OCI-M2 (cell line): ENCODE measurements around the gene CXCL10.

ENCODE experiments used
- DNase-seq: peaks from one replicate; lab custom pipeline; 2025; ENCODE audit not compliant: unreplicated experiment; lab: John Stamatoyannopoulos, UW

The CXCL10 gene

DNA sequence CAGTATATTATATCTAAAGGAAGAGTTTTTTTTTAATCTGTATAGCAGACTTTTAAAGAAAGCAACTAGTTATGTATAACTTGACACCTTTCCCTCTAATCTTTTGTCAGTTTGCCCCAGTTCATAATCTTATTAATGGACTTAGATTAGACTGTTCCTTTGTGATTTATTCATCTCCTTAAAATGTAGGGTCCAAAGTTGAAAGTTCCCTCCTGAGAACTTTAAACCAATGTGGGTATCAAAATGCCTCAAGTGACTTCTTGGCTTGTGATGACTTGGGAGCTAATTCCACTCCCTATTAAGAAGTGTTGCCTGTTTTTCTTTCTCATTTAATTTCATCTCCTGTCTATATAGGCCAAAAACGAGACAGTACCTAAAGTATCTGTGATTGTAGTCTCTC lies 26.2 kb downstream of the CXCL10 start:
- no peak for DNase-seq

DNA sequence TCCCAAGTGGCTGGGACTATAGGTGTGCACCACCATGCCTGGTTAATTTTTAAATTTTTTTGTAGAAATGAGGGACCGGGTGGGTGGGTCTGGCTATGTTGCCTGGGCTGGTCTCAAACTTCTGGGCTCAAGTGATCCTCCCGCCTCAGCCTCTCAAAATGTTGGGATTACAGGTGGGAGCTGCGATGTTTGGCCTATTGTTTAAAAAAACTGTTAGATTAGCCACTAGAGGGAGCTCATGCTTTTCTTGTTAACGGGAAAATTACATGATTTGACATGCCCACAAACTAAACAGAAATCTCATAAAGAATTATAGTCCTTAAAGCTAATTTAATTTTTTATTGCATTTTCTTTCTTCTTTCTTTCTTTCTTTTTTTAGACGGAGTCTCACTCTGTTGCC lies 27.6 kb downstream of the CXCL10 start:
- peak; percentile 9 for DNase-seq

DNA sequence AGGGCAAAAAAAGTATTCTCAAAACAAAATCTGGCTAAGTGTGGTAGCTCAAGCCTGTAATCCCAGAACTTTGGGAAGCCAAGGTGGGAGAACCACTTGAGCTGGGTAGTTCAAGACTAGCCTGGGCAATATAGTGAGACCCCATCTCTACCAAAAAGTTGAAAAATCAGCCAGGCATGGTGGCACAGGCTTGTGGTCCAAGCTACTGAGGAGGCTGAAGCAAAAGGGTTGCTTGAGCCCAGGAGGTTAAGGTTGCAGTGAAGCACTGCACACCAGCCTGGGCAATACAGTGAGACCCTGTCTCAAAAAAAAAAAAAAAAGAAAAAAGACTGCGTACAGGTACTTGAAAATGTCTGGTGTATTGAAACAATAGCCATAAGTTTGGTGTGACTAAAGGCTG lies 30.8 kb downstream of the CXCL10 start:
- no peak for DNase-seq

DNA sequence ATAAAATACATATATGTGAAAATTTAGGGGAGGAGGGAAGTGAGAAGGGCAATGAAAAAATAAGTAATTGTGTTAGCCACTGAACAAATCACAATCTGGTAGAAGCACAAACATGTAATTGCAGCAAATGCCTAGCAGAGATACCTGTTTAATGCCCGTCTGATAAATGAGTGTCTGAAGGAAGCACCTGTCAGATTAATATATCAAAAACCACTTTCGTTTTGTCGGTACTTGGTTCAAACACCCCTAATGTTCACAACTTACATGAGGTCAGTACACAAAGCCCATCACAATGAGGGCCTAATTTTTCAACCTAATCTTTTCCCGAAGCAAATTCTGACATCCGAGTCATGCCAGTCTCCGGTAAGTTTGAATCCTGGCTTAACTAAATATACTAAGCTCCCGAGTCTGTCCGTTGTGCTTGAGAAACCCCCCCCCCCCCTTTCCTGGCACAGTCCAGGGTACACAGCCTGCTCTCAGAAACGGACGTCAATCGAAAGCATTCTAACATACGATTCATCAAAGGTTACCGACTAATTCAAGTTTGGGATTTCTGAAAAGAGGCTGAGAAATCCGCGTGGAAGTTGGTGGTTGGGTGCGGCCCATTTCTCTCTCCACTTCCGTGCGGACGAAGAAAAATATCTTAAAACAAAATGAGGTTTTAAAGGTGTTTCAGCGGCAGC lies 33.3 kb downstream of the CXCL10 start:
- no peak for DNase-seq

DNA sequence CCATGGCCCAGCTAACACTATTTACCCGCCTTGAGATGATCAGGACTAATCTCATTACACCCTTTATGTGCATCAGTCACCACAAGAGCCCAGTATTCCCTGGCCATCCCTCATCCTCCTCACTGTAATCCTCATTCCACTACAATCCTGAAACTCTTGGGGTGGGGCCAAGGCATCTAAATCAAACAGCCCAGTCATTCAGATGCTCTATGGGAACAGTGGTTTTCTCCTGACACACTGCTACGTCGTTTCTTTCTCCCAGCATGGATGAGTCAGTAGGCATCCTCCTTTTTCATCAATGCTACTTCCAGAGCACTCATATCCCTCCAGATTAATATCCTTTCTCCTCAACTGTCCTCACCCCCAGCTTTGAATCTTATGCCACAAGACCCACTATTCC lies 38.2 kb downstream of the CXCL10 start:
- DNase-seq: no peak

DNA sequence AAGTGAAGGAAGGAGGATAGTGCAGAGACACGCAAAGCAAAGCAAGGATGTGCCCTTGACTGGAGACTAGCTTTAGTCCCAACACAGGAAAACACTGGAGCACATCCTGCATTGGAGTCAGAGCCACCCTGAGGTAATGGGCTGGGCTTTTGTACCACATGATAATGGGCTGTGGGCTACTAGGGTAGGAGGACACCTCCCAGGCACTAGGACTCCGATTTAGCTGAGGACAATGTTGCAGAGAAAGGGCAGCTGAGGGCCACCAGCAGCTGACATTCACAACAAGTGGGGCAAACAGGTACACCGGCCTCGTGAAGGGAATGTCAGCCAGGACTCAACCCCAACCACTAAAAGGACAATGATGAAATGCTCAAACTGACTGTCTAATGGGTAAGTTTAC lies 42.7 kb downstream of the CXCL10 start:
- no peak for DNase-seq

DNA sequence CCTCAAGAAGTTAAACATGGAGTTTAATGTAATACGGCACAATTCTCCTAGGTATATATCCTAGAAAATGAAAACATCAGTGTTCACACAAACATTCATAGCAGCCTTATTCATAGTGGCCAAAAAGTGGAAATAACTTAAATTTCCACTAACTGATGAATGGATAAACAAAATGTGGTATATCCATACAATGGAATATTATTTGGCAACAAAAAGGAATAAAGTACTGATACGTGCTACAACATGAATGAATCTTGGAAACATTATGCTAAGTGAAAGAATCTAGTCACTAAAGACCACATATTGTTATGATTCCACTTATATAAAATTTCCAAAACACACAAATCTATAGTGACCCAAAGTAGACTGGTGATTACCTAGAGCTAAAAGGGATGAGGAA lies 47.1 kb downstream of the CXCL10 start:
- no peak for DNase-seq

DNA sequence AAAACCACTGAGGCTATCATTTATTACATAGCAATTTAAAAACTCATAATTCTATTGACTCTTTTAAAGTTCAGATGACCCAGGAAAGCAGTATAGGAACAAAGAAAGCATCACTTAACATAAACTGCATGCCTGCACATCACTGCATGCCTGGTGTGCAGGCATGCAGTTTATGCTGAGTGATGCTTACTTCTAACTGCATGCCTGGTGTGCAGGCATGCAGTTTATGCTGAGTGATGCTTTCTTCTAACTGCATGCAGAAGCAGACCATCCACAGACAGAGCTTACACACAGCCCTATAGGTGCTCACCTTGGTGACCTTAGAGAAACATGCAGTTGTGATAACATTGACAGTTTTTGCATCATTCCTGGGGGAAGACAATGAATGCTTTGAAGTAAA lies 49.5 kb downstream of the CXCL10 start:
- DNase-seq: no peak
